ENCODE measurements around the gene KEAP1. TPM values are rescaled to one million over a fixed set of nuclear protein-coding genes. Genes with fewer than 3 reads are reported as not detected.

Gene KEAP1
- total RNA-seq, 1 experiment from 2014 or later: 102 TPM

DNA sequence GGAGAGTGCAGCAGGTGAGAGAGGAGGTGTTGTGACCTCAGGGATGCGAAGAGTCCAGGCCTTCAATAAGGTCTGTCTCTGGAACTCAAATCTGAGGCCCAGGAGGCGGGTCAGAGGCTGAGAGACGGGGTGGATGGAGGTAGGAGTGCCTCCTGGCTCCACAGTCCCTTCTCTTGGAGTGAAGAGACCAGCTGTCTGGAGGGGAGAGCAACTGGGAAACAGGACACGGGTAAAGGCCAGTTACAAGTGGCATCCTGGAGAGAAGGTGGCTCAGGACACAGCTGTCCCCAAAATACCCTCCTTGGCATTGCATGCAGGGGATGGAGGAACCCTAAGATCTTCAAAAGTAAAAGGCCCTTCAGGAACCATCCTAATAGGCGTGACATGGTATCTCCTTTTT, 63.6 kb downstream of the KEAP1 start:
- no peaks in the 10 kb centered on the region for H3K9me3 ChIP-seq (ENCODE audit: control insufficient read depth, insufficient read depth, low read depth, low read length)
- no peak for TF ChIP-seq SIN3A (IDR thresholded peaks at IDR 0.05; ENCODE audit: borderline replicate concordance, insufficient read depth, low read depth, low read length)
- no peak for TF ChIP-seq POLR2AphosphoS5 (IDR thresholded peaks at IDR 0.05; ENCODE audit: low read depth, low read length)
- TF ChIP-seq, protein P1, sequence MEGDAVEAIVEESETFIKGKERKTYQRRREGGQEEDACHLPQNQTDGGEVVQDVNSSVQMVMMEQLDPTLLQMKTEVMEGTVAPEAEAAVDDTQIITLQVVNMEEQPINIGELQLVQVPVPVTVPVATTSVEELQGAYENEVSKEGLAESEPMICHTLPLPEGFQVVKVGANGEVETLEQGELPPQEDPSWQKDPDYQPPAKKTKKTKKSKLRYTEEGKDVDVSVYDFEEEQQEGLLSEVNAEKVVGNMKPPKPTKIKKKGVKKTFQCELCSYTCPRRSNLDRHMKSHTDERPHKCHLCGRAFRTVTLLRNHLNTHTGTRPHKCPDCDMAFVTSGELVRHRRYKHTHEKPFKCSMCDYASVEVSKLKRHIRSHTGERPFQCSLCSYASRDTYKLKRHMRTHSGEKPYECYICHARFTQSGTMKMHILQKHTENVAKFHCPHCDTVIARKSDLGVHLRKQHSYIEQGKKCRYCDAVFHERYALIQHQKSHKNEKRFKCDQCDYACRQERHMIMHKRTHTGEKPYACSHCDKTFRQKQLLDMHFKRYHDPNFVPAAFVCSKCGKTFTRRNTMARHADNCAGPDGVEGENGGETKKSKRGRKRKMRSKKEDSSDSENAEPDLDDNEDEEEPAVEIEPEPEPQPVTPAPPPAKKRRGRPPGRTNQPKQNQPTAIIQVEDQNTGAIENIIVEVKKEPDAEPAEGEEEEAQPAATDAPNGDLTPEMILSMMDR (IDR thresholded peaks at IDR 0.05): no peak
- TF ChIP-seq TCF7L2 (IDR thresholded peaks at IDR 0.05; ENCODE audit: low read depth, low read length): no peak
- TF ChIP-seq, protein P2, sequence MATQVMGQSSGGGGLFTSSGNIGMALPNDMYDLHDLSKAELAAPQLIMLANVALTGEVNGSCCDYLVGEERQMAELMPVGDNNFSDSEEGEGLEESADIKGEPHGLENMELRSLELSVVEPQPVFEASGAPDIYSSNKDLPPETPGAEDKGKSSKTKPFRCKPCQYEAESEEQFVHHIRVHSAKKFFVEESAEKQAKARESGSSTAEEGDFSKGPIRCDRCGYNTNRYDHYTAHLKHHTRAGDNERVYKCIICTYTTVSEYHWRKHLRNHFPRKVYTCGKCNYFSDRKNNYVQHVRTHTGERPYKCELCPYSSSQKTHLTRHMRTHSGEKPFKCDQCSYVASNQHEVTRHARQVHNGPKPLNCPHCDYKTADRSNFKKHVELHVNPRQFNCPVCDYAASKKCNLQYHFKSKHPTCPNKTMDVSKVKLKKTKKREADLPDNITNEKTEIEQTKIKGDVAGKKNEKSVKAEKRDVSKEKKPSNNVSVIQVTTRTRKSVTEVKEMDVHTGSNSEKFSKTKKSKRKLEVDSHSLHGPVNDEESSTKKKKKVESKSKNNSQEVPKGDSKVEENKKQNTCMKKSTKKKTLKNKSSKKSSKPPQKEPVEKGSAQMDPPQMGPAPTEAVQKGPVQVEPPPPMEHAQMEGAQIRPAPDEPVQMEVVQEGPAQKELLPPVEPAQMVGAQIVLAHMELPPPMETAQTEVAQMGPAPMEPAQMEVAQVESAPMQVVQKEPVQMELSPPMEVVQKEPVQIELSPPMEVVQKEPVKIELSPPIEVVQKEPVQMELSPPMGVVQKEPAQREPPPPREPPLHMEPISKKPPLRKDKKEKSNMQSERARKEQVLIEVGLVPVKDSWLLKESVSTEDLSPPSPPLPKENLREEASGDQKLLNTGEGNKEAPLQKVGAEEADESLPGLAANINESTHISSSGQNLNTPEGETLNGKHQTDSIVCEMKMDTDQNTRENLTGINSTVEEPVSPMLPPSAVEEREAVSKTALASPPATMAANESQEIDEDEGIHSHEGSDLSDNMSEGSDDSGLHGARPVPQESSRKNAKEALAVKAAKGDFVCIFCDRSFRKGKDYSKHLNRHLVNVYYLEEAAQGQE (IDR thresholded peaks at IDR 0.05; ENCODE audit: insufficient read depth in 1 of 2, low read depth in 2 of 2, low read length in 1 of 2): no peak
- DNase-seq (ENCODE audit: low read depth, low spot score) (no peak), ATAC-seq (no peak)
- no peaks in the 10 kb centered on the region for H3K4me1 ChIP-seq (ENCODE audit: control insufficient read depth, insufficient read depth, low read length)
- no TSS peak for BruUV-seq (replicated peaks)
- POLR2A ChIA-PET: no interaction called here
- H3K36me3 ChIP-seq (ENCODE audit: control insufficient read depth, insufficient read depth, low read length): no peaks in the 10 kb centered on the region
- H3K4me3 ChIP-seq (ENCODE audit: low read depth in 2 of 2, low read length in 2 of 2): no peak overlapping the region
- H3K27me3 ChIP-seq (ENCODE audit: control insufficient read depth, insufficient read depth, low read length): no peaks in the 10 kb centered on the region
- intact Hi-C loops (cut with micrococcal nuclease; ENCODE audit: unreplicated experiment) (no loop called here), in situ Hi-C loops (cut with HindIII; ENCODE audit: low pct_unique_long_range_greater_than_20kb, low sequenced_read_pairs) (no loop called here)
- CTCF ChIA-PET: no interaction called here
- H3K27ac ChIP-seq (ENCODE audit: low read length): no peak overlapping the region

Small RNA genes within 50 kb of the gene (microRNA-seq; reads per million reads assigned to microRNA genes)
- gene MIR1238 (ENCODE audit: unreplicated experiment): not detected

Other genes starting within 250 kb of the KEAP1 start
- 136 TPM for gene ICAM1, start 232.2 kb downstream of the KEAP1 start, total RNA-seq (2021; ENCODE audit: unreplicated experiment)
- gene ICAM4, start 216.4 kb downstream of the KEAP1 start, total RNA-seq (2021; ENCODE audit: unreplicated experiment): 2.8 TPM
- gene ICAM5, start 213.4 kb downstream of the KEAP1 start, total RNA-seq (2021; ENCODE audit: unreplicated experiment): 19.5 TPM
- 1.3 TPM for gene ZGLP1, start 193.5 kb downstream of the KEAP1 start, total RNA-seq (2021; ENCODE audit: unreplicated experiment)
- gene FDX2, start 187.3 kb downstream of the KEAP1 start, total RNA-seq (2021; ENCODE audit: unreplicated experiment): 25.5 TPM
- 55.6 TPM for gene RAVER1, start 169.8 kb downstream of the KEAP1 start, total RNA-seq (2021; ENCODE audit: unreplicated experiment)
- gene ICAM3, start 163.7 kb downstream of the KEAP1 start, total RNA-seq (2021; ENCODE audit: unreplicated experiment): 10.5 TPM
- gene TYK2, start 122.8 kb downstream of the KEAP1 start, total RNA-seq (2021; ENCODE audit: unreplicated experiment): 104 TPM
- 162 TPM for gene CDC37, start 99.8 kb downstream of the KEAP1 start, total RNA-seq (2021; ENCODE audit: unreplicated experiment)
- gene PDE4A, start 82.8 kb downstream of the KEAP1 start, total RNA-seq (2021; ENCODE audit: unreplicated experiment): 25.8 TPM
- 3.4 TPM for gene S1PR5, start 14.1 kb upstream of the KEAP1 start, total RNA-seq (2021; ENCODE audit: unreplicated experiment)
- gene ATG4D, start 40.5 kb upstream of the KEAP1 start, total RNA-seq (2021; ENCODE audit: unreplicated experiment): 28.0 TPM
- gene KRI1, start 62.7 kb upstream of the KEAP1 start, total RNA-seq (2021; ENCODE audit: unreplicated experiment): 34.5 TPM
- 7.3 TPM for gene CDKN2D, start 65.6 kb upstream of the KEAP1 start, total RNA-seq (2021; ENCODE audit: unreplicated experiment)
- gene AP1M2, start 84.0 kb upstream of the KEAP1 start, total RNA-seq (2021; ENCODE audit: unreplicated experiment): 10.1 TPM
- 31.5 TPM for gene SLC44A2, start 122.2 kb upstream of the KEAP1 start, total RNA-seq (2021; ENCODE audit: unreplicated experiment)
- 365 TPM for gene ILF3, start 151.0 kb upstream of the KEAP1 start, total RNA-seq (2021; ENCODE audit: unreplicated experiment)
- 69.9 TPM for gene QTRT1, start 198.1 kb upstream of the KEAP1 start, total RNA-seq (2021; ENCODE audit: unreplicated experiment)
- gene DNM2, start 214.7 kb upstream of the KEAP1 start, total RNA-seq (2021; ENCODE audit: unreplicated experiment): 125 TPM